ENCODE results near the gene AGRN.

DNA sequence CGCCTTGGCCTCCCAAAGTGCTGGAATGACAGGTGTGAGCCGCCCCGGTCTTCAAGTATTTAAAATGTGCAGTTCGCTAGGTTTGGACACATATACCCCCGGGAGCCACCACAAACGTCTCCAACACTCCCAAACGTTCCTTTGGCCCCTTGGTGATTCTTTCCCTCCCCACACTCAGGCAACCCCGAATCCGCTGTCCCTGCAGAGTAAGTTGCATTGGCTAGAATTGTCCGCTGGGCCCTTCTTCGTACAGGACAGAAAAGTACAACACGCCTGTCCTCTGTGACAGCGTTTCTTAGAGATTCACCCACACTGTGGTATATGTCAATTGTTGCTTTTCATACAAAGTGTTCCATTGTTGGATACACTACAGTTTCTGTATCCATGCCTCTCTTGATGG, 34.8 kb upstream of the AGRN start:
- TF ChIP-seq, protein P1, sequence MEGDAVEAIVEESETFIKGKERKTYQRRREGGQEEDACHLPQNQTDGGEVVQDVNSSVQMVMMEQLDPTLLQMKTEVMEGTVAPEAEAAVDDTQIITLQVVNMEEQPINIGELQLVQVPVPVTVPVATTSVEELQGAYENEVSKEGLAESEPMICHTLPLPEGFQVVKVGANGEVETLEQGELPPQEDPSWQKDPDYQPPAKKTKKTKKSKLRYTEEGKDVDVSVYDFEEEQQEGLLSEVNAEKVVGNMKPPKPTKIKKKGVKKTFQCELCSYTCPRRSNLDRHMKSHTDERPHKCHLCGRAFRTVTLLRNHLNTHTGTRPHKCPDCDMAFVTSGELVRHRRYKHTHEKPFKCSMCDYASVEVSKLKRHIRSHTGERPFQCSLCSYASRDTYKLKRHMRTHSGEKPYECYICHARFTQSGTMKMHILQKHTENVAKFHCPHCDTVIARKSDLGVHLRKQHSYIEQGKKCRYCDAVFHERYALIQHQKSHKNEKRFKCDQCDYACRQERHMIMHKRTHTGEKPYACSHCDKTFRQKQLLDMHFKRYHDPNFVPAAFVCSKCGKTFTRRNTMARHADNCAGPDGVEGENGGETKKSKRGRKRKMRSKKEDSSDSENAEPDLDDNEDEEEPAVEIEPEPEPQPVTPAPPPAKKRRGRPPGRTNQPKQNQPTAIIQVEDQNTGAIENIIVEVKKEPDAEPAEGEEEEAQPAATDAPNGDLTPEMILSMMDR (IDR thresholded peaks at IDR 0.05) = no peak
- TF ChIP-seq, protein P2, sequence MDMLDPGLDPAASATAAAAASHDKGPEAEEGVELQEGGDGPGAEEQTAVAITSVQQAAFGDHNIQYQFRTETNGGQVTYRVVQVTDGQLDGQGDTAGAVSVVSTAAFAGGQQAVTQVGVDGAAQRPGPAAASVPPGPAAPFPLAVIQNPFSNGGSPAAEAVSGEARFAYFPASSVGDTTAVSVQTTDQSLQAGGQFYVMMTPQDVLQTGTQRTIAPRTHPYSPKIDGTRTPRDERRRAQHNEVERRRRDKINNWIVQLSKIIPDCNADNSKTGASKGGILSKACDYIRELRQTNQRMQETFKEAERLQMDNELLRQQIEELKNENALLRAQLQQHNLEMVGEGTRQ (CRISPR knock-in tag; IDR thresholded peaks at IDR 0.05) = no peak
- TF ChIP-seq ESRRA (CRISPR knock-in tag; IDR thresholded peaks at IDR 0.05; ENCODE audit: borderline replicate concordance) (no peak), SP1 (CRISPR knock-in tag; conservative IDR thresholded peaks at IDR 0.05) (no peak), IRF2 (CRISPR knock-in tag; IDR thresholded peaks at IDR 0.05; ENCODE audit: borderline replicate concordance, low read depth) (no peak)
- TF ChIP-seq, protein P3, sequence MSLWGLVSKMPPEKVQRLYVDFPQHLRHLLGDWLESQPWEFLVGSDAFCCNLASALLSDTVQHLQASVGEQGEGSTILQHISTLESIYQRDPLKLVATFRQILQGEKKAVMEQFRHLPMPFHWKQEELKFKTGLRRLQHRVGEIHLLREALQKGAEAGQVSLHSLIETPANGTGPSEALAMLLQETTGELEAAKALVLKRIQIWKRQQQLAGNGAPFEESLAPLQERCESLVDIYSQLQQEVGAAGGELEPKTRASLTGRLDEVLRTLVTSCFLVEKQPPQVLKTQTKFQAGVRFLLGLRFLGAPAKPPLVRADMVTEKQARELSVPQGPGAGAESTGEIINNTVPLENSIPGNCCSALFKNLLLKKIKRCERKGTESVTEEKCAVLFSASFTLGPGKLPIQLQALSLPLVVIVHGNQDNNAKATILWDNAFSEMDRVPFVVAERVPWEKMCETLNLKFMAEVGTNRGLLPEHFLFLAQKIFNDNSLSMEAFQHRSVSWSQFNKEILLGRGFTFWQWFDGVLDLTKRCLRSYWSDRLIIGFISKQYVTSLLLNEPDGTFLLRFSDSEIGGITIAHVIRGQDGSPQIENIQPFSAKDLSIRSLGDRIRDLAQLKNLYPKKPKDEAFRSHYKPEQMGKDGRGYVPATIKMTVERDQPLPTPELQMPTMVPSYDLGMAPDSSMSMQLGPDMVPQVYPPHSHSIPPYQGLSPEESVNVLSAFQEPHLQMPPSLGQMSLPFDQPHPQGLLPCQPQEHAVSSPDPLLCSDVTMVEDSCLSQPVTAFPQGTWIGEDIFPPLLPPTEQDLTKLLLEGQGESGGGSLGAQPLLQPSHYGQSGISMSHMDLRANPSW (CRISPR knock-in tag; conservative IDR thresholded peaks at IDR 0.05; ENCODE audit: low read depth) = no peak
- TF ChIP-seq, protein P4, sequence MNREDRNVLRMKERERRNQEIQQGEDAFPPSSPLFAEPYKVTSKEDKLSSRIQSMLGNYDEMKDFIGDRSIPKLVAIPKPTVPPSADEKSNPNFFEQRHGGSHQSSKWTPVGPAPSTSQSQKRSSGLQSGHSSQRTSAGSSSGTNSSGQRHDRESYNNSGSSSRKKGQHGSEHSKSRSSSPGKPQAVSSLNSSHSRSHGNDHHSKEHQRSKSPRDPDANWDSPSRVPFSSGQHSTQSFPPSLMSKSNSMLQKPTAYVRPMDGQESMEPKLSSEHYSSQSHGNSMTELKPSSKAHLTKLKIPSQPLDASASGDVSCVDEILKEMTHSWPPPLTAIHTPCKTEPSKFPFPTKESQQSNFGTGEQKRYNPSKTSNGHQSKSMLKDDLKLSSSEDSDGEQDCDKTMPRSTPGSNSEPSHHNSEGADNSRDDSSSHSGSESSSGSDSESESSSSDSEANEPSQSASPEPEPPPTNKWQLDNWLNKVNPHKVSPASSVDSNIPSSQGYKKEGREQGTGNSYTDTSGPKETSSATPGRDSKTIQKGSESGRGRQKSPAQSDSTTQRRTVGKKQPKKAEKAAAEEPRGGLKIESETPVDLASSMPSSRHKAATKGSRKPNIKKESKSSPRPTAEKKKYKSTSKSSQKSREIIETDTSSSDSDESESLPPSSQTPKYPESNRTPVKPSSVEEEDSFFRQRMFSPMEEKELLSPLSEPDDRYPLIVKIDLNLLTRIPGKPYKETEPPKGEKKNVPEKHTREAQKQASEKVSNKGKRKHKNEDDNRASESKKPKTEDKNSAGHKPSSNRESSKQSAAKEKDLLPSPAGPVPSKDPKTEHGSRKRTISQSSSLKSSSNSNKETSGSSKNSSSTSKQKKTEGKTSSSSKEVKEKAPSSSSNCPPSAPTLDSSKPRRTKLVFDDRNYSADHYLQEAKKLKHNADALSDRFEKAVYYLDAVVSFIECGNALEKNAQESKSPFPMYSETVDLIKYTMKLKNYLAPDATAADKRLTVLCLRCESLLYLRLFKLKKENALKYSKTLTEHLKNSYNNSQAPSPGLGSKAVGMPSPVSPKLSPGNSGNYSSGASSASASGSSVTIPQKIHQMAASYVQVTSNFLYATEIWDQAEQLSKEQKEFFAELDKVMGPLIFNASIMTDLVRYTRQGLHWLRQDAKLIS (CRISPR knock-in tag; IDR thresholded peaks at IDR 0.05; ENCODE audit: borderline replicate concordance) = no peak

Measured in WTC11 (cell line).